ENCODE measurements around the gene POLL.

DNA sequence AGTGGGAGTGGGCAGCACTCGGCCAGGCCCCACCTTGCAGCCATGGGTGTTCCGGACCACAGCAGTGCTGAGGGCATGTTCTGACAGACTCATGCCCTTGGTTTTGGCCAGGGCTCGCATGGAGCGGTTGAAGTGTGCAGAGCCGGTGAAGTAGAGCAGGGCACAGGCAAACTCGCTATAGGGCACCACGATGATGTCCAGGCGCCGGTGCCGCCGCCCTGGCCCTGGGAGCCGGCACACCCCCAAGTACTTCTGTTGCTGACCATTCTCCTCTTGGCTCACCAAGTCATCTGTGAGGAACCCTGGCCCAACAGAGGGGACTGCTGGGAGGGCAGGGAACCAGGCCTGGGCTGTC is 8.6 kb downstream of the POLL start:
- TF ChIP-seq EZH2 (IDR thresholded peaks at IDR 0.05) (no peak), POLR2AphosphoS5 (IDR thresholded peaks at IDR 0.05; ENCODE audit: borderline replicate concordance, low read depth, low read length) (no peak), FOXP2 (optimal IDR thresholded peaks at IDR 0.05; ENCODE audit: control extremely low read depth, extremely low read length, insufficient read depth) (no peak)
